Measurements from ENCODE around the gene TBX15. TPM values are rescaled to one million over a fixed set of nuclear protein-coding genes. Genes with fewer than 3 reads are reported as not detected.

TBX15 gene
- total RNA-seq, 4 donors from 2014 or later, result 0.14 to 0.32 TPM; not detected in 2

DNA sequence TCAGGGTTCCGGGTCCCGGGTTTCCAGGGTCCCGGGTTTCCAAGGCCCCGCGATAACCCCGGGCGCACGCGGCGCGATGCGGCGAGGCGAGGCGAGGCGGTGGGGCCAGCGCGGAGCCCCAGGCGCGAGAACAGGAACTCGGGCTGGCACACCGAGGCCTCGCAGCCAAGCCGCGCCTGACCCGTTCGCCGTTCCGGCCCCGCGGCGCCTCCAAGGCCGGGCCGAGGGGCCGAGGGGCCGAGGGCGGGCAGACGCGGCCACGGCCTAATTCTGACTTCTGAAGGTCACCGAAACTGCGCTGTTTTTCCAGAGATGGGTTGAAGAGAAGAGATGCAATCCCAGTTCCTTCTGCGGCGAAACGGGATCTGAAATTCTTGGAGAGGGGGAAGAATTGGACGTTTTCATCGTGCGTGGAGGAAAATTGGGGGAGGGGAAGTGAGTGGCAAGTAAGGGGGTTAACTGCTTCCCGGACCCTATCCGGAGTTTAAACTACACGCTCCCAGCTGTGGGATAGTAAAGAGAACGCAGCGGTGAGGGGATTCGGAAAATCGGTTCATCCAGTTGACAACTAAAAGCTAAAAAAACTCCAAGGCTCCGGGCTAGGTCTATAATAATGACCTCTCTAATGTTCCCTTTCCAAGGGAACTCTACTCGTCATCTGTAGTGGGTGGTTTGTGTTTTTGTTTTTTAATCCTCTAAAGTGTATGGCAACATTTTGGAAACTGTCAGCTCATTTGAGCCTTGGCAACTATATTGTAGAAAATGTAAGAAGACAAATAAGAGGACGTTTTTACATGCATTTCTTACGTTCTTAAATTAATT lies 8.2 kb downstream of the TBX15 start:
- Histone ChIP-seq H3K9me3 (no peaks in the 10 kb centered on the region), H3K27ac (no peak overlapping the region), H3K4me1 (peaks cover 8 to 21% (median 12%) of the 10 kb centered on the region in 4 donors), H3K27me3 (peaks cover 100% of the 10 kb centered on the region), H3K4me3 (peak overlapping the region in 1 of 4 donors; percentile 9), H3K36me3 (no peaks in the 10 kb centered on the region)
- intact Hi-C loops (cut with DNase I; ENCODE audit: low total_unique reads), result no loop called here
- no peak for DNase-seq
- in situ Hi-C loops (cut with MboI; ENCODE audit: low pct_ligation_motif_present in 1 of 4, low pct_unique_long_range_greater_than_20kb in 1 of 4, low sequenced_read_pairs in 3 of 4), result no loop called here
- WGBS, 2 donors (ENCODE audit: low coverage in 1 of 2), result 22 to 33% methylated on average over 17 to 59 of the region's 59 CpGs
- no peak for TF ChIP-seq POLR2A (IDR thresholded peaks at IDR 0.05)

DNA sequence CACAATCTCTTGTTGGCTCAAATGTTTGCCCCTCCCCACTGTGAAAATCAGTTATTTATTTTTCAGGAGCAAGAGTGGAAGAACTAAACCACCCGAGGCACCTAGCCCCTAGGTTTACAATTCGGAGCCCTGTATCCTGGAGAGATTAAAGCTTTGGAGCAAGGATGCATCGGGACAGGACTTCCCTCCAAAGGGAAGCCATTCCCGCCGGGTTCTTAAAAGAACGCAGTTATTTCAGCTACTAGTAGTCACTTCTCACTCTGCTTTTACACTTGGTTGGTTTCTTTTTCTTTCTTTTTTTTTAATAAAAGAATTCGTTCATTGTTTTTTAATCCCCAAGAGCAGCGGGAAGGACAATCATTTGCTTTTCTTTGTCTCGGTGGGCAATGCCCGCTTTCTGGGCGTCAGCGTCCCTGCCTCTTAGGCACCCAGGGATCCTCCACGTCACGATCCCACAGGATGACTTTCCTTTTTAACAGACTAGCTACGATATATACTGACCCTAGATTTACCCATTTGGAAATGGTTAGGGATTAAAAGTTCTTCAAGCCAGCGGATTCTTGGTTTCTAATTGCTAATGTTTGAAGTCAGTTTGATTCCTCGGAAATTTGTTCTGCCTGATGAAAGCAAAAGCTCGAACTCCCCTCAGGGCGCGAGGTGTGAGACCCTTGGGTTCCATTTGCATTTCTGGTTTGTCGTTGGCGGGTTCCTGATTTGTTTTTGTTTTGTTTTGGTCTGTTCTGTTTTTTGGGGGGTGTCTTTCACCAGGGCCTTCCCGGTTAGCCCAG lies 9.0 kb downstream of the TBX15 start:
- Histone ChIP-seq H3K9me3 (no peaks in the 10 kb centered on the region), H3K4me3 (peak overlapping the region in 1 of 4 donors; percentile 9), H3K27ac (no peak overlapping the region), H3K27me3 (peaks cover 100% of the 10 kb centered on the region), H3K36me3 (no peaks in the 10 kb centered on the region), H3K4me1 (peaks cover 1 to 13% (median 3%) of the 10 kb centered on the region in 4 donors)
- in situ Hi-C loops (cut with MboI; ENCODE audit: low pct_ligation_motif_present in 1 of 4, low pct_unique_long_range_greater_than_20kb in 1 of 4, low sequenced_read_pairs in 3 of 4) (no loop called here), intact Hi-C loops (cut with DNase I; ENCODE audit: low total_unique reads) (no loop called here)
- 17 to 21% methylated on average over 11 to 23 of the region's 23 CpGs for WGBS, 2 donors (ENCODE audit: low coverage in 1 of 2)
- DNase-seq, result no peak
- TF ChIP-seq, protein P1, sequence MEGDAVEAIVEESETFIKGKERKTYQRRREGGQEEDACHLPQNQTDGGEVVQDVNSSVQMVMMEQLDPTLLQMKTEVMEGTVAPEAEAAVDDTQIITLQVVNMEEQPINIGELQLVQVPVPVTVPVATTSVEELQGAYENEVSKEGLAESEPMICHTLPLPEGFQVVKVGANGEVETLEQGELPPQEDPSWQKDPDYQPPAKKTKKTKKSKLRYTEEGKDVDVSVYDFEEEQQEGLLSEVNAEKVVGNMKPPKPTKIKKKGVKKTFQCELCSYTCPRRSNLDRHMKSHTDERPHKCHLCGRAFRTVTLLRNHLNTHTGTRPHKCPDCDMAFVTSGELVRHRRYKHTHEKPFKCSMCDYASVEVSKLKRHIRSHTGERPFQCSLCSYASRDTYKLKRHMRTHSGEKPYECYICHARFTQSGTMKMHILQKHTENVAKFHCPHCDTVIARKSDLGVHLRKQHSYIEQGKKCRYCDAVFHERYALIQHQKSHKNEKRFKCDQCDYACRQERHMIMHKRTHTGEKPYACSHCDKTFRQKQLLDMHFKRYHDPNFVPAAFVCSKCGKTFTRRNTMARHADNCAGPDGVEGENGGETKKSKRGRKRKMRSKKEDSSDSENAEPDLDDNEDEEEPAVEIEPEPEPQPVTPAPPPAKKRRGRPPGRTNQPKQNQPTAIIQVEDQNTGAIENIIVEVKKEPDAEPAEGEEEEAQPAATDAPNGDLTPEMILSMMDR (IDR thresholded peaks at IDR 0.05), result no peak
- TF ChIP-seq EP300 (IDR thresholded peaks at IDR 0.05; ENCODE audit: low read depth), result no peak
- TF ChIP-seq POLR2A (IDR thresholded peaks at IDR 0.05), result no peak
- TF ChIP-seq POLR2AphosphoS5 (IDR thresholded peaks at IDR 0.05), result no peak

DNA sequence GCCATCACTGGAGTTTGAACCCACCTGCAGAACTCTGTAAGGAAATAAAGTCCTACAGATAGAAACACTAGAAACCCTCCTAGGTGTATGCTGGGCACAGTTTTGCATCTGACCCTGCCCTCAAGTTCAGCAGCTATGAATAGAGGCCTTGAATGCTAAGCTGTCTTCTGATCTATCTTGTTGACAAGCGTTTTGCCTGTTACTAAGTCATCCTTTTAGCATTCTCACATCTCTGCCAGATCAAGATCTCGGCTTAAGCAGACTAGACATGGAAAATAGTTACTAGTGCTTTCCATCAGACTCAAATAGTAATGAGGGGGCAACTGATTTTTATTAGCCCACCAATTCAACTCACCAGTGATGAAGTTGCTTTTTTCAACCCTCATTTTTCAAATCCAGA lies 10.5 kb downstream of the TBX15 start:
- H3K9me3 ChIP-seq, result no peaks in the 10 kb centered on the region
- H3K36me3 ChIP-seq, result no peaks in the 10 kb centered on the region
- peaks cover 93% of the 10 kb centered on the region for H3K27me3 ChIP-seq
- TF ChIP-seq POLR2A (IDR thresholded peaks at IDR 0.05) (no peak), POLR2AphosphoS5 (IDR thresholded peaks at IDR 0.05) (no peak), EP300 (IDR thresholded peaks at IDR 0.05; ENCODE audit: low read depth) (no peak)
- TF ChIP-seq, protein P1 (IDR thresholded peaks at IDR 0.05), result no peak
- intact Hi-C loops (cut with DNase I; ENCODE audit: low total_unique reads) (no loop called here), in situ Hi-C loops (cut with MboI; ENCODE audit: low pct_ligation_motif_present in 1 of 4, low pct_unique_long_range_greater_than_20kb in 1 of 4, low sequenced_read_pairs in 3 of 4) (no loop called here)
- H3K27ac ChIP-seq, result no peak overlapping the region
- no peak for DNase-seq
- 60 to 76% methylated on average over 1 to 2 of the region's 2 CpGs for WGBS, 2 donors (ENCODE audit: low coverage in 1 of 2)
- peaks cover 0 to 10% (median 2%) of the 10 kb centered on the region in 4 donors for H3K4me1 ChIP-seq
- H3K4me3 ChIP-seq, result no peak overlapping the region

DNA sequence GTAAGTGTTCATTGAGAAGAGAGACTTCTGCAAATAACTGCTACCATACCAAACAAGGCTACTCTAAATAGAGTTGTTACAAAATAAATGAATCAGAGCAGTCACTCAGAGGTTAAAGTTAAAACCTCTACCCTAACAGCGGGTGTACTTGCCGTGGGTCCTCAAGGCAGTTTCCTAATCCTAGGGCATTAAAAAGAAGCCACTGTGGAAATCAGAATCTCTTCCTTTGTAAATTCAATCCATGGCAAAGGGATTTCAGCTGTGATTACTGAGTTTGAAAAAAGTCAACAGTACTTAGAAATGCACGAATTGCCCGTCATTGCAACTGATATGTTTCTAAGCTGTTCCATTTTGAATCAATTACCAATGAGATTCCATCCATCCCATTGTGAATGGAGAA lies 13.5 kb downstream of the TBX15 start:
- peaks cover 79% of the 10 kb centered on the region for H3K27me3 ChIP-seq
- H3K36me3 ChIP-seq, result no peaks in the 10 kb centered on the region
- H3K27ac ChIP-seq, result no peak overlapping the region
- DNase-seq, result no peak
- 63 to 66% methylated on average over 4 of the region's 4 CpGs for WGBS, 2 donors (ENCODE audit: low coverage in 1 of 2)
- intact Hi-C loops (cut with DNase I; ENCODE audit: low total_unique reads) (no loop called here), in situ Hi-C loops (cut with MboI; ENCODE audit: low pct_ligation_motif_present in 1 of 4, low pct_unique_long_range_greater_than_20kb in 1 of 4, low sequenced_read_pairs in 3 of 4) (no loop called here)
- H3K4me3 ChIP-seq, result no peak overlapping the region
- H3K4me1 ChIP-seq, result peaks cover 0 to 7% (median under 1%) of the 10 kb centered on the region in 4 donors
- H3K9me3 ChIP-seq, result no peaks in the 10 kb centered on the region
- TF ChIP-seq EP300 (IDR thresholded peaks at IDR 0.05; ENCODE audit: low read depth) (no peak), POLR2A (IDR thresholded peaks at IDR 0.05) (no peak), POLR2AphosphoS5 (IDR thresholded peaks at IDR 0.05) (no peak)
- TF ChIP-seq, protein P1 (IDR thresholded peaks at IDR 0.05), result no peak
